NT2/D1 (cell line): ENCODE data around the gene TTBK2.

Experiments used
- SUZ12 ChIP-seq: IDR thresholded peaks from 2 replicates; pipeline ENCODE4 v1.6.1; 2011; ENCODE audit not compliant: insufficient read length, insufficient read depth; ENCODE audit errors: extremely low read depth
- ZNF274 ChIP-seq: IDR thresholded peaks from 2 replicates; pipeline ENCODE4 v1.6.1; 2011; ENCODE audit warnings: mild to moderate bottlenecking, low read depth, low read length

DNA sequence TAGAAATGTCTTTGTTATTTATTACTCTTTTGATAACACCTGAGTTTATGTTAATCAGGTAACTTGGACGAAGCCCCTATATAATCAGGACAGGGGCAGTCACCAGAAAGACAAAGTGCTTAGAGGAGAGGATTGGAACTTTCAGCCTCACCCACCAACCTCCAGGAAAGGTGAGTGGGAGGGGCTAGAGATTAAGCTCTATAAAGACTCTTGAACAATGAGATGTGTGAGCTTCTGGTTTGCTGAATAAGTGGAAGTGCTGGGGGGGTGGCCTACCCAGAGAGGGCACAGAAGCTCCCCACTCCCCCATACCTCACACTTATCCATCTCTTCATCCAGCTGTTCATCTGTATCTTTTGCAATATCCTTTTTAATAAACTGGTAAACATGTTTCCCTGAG lies 73.9 kb downstream of the TTBK2 start:
- no peak for TF ChIP-seq ZNF274
- TF ChIP-seq SUZ12: no peak
